HG03095 (cell line): Measurements from ENCODE around the gene AREG.

ENCODE experiments used
- ATAC-seq: cut with Tn5 transposase; IDR thresholded peaks from one replicate; pipeline ENCODE4 v1.9.1; 2021; ENCODE audit warnings: moderate library complexity; ENCODE audit not compliant: unreplicated experiment

Gene AREG

DNA sequence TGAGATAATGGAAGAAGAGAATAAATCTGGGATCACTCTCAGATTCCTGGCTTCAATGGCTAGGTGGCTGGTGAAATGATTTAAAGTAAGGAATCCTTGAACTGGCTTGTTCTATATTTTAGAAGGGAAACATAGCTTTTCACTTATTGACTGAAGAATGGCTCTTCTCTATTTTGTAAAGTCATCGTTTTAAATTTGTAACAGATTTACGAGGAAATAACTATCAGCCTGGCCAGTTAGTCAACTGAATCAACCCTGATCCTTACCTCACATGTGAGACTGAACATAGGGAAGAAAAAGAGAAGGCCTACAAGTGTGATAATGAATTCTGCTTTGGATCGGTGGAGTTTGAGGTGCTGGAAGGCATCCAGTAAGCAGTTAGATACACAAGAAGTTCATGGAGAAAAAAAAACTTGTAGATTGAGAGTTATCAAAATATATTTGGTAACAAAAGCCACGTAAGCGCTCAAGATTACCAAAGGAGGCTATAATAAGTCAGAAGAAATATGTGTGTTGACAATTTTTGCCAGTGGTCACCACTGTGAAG is 12.0 kb downstream of the AREG start:
- no peak for ATAC-seq

DNA sequence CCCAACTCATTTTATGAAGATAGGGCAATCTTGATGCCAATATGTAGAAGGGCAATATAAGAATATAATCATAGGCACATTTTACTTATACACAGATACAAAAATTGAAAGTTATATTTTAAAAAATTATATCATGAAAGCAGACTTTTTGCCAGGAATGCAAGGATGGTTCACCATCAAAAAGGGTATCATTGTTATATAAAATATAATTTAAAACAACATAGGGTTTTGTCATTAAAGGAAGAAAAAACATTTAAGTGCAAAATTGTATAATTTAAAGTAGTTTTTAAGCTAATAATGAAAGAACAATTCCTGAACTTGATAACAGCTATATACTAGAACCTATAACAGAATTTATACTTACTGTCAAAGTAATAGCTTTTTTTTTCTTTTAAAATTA is 15.9 kb downstream of the AREG start:
- no peak for ATAC-seq

DNA sequence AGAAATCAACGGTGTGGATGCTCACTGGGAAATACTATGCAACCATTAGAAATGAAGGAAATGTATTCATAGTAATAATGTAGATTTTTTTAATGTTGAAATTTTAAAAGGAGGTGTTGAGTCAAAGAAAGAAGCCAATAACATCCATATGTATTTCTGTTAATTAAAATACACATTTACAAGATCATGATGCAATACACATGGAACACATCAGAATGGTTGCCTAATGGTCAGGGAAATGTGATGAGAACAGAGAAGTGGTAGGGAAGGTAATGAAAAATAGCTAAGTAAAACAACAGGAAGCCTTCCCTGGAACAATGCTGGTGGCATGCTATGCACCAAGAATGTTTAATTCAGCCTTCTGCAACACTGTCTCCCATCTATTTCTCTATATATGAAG is 18.2 kb downstream of the AREG start:
- ATAC-seq, result no peak

DNA sequence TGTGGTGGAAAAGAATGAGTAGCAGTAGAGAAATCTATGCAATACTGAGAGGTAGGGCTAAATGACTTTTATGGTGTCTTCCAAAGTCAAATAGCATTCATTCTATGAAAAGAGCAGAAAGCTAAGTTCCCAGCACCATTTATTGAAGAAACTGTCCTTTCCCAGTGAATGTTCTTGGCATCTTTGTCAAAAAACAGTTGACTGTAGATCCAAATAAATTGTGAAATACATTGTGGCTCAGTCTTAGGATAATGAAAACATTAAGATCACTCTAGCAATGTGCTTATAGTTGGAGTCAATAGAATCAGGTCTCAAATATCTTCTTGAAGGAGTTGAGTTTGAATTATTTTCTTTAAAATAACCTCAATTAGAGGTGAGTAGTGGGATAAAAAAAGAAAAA is 19.4 kb downstream of the AREG start:
- ATAC-seq, result no peak

DNA sequence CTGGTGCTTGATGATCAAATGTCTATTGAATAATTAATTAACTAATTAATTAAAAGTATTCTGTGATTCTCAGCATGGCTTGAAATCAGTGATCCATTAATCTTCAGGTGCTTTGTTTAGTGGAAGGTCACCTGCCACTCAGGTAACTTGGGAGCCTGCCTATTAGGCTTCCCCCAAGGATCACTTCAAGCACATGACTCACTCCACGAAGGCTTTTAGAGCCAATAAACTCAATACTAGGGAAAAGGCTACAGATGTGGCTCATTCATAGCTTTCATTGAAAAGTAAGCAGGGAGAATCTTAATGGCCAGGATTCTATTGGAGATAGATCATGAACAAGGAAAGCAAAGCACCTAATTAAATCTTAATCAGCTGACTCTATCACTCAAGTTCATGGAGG is 21.3 kb downstream of the AREG start:
- ATAC-seq, result no peak

DNA sequence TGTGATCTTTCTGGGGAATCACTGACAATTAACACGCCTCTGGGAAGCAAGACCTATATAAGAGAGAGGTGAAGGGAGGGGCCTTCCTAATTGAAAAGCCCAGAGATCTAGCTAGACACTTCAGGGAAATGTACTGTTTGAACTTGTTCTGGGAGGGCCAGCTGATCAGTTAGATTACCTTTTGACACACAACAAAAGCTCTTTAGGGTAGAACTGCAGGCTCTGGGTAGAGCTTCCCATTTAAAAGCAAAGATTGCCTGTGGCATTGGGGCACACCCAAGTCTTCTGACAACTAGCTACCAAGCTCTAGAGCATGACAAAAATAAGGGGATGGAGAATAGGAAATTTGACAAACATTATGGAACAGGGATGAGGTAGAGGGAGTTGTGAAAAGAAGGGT is 26.3 kb downstream of the AREG start:
- ATAC-seq, result no peak

DNA sequence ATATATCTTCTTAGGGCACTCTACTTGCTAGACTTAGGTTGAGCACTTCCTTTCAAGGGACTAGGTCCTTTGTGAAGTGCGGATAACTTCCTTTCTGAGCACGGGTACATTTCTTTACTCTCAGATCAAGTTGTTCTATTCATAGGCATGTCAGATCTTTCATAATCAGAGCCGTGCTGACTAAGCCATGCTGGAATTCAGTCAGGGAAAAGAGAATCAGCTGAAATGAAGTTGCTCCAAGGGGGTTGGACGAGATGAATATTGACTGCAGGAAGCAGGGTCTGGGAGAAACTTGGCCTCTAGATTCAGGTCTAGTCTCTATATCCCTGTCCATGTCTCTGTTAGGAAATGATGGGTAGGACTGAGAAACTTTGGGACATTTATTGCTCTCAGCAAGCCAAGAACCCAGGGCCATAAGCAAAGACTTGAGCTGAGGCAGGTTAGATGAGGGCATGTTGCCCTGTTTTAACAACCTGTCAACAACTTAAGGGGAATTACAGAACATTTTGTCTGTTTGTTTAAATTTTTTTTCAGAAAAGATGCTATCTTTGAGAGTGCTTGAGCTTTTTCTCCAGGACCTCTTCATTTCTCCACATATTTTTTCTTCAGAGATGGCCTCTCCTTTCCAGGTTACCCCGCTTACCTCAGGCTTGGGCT is 28.3 kb downstream of the AREG start:
- no peak for ATAC-seq

DNA sequence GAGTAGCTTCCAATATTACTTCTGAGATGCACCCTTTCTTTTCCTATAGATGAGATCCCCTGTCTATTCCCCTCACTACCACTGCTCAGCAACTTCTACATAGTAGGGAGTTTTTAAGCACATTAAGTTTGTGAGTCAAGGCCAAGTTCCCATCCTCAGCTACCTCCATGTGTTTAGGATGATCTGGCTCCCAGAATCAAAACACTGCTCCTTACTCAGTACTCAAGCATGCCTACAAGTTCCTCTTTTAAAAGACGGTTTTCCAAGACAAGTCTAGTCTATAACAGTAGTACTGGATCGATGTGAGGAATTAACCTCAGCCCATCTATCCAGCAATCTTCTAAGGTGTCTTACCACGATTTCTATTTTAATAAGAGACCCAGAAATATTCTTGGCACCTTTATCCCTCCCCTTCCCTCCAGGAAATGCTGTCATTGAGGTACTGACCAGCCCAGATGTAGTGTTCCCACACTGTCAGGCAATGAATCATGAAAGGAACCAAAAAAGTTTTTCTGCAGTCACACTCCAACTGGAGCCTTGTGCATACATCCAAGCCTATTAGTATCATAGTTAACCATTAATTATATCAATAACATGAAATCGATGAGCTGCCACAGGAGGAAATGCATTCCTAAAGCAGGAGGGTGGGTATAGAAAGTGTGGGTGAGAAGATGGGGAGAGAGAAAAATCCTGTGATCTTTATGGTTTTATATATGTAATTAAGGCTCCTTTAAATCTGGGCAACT is 29.6 kb downstream of the AREG start:
- no peak for ATAC-seq

DNA sequence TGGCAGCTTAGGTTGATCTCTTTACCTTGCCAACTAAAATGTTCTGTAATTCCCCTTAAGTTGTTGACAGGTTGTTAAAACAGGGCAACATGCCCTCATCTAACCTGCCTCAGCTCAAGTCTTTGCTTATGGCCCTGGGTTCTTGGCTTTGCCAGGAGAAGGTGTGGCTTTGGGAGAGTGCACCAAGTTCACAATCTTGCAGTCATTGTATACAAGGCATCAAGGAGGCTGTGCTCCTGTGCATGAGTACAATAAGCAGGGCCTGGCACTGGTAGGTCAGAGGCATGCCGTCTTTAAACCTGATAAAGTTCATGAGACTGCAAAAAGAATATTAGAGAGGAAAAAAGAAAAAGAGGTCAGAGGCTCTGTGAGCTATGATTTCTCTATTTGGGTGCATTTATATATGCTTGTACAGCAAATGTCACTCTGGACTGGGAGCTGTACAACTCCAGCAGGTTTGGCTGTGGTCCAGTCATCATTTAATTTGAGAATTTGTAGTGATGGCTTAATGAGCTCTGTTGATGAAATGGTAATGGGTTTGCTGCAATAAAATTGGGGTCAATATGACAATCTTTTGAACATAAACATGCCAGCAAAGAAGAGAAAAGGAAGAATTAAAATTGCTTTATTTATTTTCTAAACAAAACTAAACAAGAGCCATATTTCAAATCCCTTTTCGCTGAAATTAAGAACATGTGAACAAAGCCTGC is 30.3 kb downstream of the AREG start:
- no peak for ATAC-seq

DNA sequence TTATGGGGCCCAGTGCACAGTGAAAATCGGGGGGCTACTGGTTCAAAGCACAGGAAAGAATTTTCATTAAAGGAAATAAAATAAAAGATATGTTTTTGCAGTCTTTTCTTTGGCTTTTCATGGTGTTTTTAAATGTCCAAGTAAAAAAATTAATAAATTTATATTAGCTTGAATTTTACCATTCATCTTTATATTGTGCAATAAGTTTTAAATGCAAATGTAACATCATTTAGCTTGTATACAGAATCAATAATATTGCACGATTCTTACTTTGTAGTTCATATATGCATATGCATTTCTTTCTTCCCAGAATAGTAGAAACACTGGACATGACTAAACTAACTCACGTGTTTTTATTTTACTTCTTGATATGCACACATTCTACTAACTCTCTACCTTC is 31.0 kb downstream of the AREG start:
- ATAC-seq, result no peak

DNA sequence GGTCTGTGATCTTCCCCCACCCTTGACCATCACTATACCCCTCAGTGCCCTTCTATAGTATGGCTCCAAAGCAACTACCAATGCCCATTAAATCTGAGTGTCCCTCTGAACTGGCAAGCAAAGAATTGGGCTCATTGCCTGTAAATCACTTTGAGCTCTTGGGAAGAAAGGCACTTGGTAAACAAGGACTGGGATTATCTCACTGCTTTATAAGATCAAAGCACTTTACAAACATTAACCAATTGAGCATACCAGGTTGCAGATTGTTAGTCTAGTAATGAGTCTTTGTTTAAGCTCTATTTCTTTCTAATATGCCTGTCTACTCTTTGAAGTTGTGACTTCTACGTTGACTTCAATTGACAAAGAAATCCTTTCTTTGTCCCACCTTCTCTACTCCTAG is 34.1 kb downstream of the AREG start:
- no peak for ATAC-seq

DNA sequence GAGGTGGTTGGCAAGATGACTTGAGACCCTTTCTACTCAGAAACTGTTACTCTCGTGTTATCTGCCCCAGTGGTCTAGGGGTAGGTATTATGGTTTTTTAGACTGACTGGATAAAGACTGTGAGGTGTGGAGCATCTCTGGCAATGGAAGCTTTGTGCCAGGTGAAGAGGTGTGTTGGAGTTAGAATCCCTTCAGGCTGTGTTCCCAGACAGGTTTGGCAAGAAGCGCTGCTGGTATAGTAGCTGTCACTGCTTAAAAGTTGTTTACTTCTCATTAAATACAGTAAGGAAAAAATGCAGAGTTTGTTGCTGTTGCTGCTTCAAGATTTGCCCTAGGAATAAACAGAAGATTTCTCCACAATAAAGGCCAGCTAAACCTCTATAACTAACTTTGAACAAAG is 35.3 kb downstream of the AREG start:
- ATAC-seq, result no peak

DNA sequence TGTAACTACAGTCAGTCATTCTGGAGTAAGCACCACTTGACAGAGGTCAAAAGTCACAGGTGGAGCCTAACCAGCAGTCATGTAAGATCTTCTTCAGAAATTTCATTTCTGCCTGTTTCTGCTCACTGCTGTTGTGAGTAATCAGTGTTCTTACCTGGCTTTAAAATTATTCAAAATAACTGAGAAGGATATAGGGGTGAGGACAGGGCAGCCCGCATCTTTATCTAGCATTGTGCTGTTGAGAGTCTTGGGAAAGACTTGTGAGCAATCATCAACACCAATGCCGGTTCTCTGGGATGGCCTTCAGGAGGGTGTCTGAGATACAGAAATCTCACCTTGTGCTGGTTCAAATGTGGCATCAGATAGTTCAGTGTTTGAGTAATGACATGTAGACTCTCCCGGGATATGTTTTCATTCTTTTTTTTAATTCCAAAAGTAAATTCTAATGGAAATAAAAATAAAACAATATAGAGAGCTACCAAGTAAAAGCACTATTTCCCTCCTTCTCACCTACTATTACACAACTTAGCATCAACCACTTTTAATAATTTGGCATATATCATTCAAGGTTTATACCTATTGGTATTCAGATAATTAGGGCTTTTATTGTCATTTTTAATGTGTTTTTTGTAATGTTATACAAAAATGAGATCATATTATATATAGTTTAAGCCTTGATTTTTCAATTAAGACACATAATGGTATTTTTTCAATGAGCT is 37.1 kb downstream of the AREG start:
- no peak for ATAC-seq

DNA sequence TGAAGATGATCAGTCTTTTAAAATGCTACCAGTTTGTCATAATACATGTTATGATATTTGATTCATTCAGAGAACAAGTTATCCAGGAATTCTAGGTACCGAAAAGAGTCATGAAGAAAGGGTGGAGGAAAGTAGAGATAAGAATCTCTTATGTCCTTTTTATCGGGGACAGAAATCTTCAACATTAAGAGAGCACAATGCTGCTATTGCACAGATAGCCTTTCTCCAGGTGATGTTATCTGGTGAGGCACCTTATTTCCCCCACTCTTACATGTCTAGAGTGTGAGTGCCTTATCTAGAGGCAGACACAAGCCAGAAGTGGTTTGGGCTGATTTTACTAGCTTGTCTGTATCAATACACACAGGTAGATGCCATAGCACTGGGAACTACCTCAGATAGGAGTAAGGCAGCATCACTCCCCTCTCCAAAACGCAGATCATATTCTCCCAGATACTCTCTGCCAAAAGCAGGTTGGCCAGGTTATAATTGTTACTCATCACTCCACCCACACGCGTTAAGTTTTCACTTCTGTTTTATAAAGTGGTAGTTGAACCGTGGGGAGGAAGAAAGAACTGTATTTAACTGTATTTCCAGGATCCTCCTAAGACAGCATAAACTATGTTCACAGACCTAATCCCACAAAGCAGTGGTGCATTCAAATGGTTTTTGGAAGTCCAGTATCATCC is 38.4 kb downstream of the AREG start:
- ATAC-seq, result no peak

DNA sequence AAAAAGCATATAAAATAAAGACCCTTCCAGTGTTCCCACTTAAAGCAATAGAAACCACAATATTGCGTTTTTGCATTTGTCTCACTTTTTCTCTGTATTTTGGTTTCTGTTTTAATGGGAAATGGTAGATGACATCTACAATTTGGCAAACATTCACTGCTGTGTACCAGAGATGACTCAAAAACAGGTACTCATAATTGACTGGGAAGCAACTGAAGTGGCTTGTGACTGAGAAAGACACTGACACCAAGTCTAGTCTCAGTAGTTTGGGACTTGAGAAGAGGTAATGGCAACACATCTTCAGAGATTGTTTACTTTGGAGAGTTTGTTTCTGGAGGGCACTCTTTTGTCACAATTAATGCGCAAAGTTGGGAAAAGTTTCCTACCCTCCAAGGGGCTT is 42.0 kb downstream of the AREG start:
- ATAC-seq, result no peak

DNA sequence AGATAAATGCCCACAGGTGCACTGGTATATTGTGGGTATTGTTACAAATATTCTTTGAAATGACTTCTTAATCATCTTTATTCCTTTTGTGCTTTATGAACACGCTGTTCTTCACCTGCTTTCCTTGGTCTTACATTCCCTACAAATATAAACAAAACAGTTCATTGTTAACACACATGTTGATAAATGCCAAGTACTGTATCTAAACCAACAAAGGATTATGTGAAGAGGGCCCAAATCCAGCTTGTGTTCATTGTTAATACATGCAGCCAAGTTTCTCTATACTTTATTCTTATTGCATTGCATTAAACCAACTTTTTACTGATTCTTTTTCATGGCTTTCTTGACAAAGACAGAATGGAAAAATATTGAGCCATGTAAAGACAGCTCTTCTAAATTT is 42.8 kb downstream of the AREG start:
- no peak for ATAC-seq

DNA sequence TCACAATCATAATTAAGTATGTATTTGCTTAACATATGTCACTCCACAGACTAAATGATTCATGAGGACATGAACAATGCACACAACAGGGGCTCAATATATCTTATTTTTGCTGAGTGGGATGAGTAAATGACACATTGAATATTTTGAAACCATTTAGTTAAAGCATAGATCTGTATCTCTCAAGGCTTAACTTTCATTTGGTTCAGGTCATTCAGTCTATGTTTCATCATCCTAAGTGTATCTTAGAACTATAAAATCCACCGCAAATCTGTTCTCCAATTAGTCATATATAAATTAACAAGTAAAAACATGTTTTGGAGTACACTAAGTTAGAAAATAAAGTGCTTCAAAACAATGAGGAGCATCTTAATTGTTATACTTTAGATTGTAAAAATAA is 45.8 kb downstream of the AREG start:
- ATAC-seq, result no peak

DNA sequence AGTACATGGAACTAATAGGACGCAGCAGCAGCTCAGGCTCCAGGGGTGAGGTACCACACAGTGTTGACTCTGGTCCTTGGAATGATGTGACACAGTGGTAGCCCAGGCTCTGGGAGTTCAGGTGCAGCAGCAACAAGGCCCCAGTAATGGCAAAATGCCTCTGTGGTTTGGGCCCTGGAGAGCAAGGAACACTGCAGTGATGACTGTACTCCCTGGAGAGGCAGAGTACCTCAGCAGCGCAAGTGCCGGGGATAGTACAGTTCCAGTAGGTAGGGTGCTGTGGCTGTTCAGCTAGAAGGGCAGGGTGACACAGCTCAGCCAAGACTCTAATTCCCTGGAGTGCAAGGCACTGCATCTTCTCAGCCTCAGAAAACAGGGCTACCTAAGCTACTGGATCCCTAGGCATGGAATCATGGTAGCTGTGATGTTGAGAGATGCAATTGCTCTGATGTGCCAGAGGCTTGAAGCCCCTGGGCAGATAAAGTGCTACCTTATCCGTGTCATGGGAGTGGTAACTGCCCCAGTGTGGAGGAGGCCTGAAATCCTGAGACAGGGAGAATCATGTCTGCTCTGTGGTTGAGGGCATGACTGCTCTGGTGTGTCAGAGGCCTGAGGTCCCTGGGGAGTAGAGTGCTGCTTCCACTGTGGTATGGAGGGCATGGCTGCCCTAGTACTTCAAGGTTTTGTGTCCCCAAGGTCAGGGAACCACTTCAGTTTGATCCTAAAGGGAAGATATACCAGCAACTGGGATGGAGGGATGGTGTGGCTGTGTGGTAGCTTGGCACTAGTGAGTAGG is 55.2 kb downstream of the AREG start:
- no peak for ATAC-seq

DNA sequence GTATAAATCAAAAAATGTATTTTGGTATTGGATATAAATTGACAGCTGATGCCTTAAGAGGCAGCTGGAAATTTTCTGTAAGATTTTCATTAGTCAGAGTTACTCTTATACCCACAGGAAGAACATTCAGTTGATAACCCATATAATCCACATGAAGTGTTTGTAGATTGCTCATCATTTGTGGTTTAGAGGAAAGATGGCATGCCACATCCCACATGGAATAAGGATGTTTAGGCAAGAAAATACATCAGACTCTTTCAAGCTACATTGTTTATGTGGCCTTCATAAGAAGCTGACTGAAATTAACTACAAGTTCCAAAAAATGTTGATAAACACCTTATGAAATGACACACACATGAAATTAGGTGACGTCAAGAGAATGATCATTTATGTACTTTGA is 56.6 kb downstream of the AREG start:
- ATAC-seq, result no peak

DNA sequence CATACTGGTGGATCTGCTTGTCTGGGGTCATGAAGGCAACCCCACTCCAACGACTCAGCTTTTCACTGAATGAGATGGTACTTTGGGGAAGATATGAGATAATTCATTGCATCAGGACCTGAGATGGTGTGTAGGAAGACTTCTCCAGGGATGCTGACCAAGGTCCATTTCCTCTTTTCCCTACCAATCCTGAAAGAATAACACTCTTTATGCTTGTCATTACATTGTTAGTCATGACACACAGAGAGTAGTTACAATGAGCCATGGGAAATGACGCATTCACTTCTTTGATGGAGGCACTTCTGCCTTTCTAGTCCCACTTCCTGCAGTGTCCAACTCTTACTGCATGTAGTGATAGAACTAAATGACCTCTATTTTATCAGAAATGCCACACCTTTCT is 58.6 kb downstream of the AREG start:
- ATAC-seq, result no peak
